Measurements from ENCODE around the gene SPATA18. TPM values are rescaled to one million over a fixed set of nuclear protein-coding genes. Genes with fewer than 3 reads are reported as not detected.

SPATA18 gene
- polyA plus RNA-seq, 1 donor from 2014 or later: 0.09 TPM

DNA sequence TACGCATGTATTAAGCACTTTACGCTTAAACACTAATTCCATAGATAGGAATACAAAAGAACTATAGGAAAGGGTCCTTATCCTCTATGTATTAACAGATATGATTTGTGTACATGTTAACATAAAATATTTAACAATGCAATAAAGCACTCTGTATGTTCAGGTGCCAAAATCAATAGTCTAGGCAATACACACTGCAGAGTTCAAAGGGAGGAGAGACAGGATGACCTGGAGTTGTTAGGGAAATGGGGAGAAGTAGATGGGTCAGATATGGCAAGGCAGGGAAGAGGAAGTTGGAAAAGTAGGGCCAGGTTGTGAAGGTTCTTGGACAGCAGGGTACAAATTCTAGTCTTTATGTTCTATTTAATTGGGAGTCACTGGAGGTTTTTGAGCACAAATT, 15.9 kb upstream of the SPATA18 start:
- H3K79me2 ChIP-seq (replicated peaks; ENCODE audit: insufficient read depth, low read length): peaks cover 43% of the 10 kb centered on the region
- no peaks in the 10 kb centered on the region for H3K27me3 ChIP-seq (ENCODE audit: insufficient read depth, low read depth, low read length)
- TF ChIP-seq EZH2 (IDR thresholded peaks at IDR 0.05; ENCODE audit: borderline replicate concordance, insufficient read depth, low read length, poor library complexity, severe bottlenecking) (no peak), SMC3 (conservative IDR thresholded peaks at IDR 0.05; ENCODE audit: poor library complexity) (no peak), TAF1 (IDR thresholded peaks at IDR 0.05; ENCODE audit: low read depth) (no peak)
- no peak overlapping the region for H3K4me2 ChIP-seq (ENCODE audit: low read length)
- no peak overlapping the region for H3K9ac ChIP-seq (ENCODE audit: low read length)
- H3K27ac ChIP-seq (ENCODE audit: low read length): no peak overlapping the region
- H3K36me3 ChIP-seq (ENCODE audit: insufficient read depth, low read length): peaks cover 10% of the 10 kb centered on the region
- H3K9me2 ChIP-seq (ENCODE audit: insufficient read depth, low read length): no peaks in the 10 kb centered on the region
- H4K20me1 ChIP-seq (ENCODE audit: insufficient read depth): no peaks in the 10 kb centered on the region
- no peaks in the 10 kb centered on the region for H3F3A ChIP-seq (ENCODE audit: insufficient read depth, low read length, poor library complexity, severe bottlenecking)
- no peaks in the 10 kb centered on the region for H3K9me3 ChIP-seq (ENCODE audit: low read length)
- H2AFZ ChIP-seq (ENCODE audit: low read depth, low read length): no peak overlapping the region
- H3K4me3 ChIP-seq (ENCODE audit: low read length): no peak overlapping the region

GRCh38 chr4:52036886-52037530, 14.1 kb upstream of the SPATA18 start:
- TF ChIP-seq RAD21 (conservative IDR thresholded peaks at IDR 0.05): no peak
- TF ChIP-seq POLR2AphosphoS5 (IDR thresholded peaks at IDR 0.05): no peak
- TF ChIP-seq MXI1 (conservative IDR thresholded peaks at IDR 0.05; ENCODE audit: poor library complexity, severe bottlenecking): no peak
- no peak for TF ChIP-seq EZH2 (IDR thresholded peaks at IDR 0.05; ENCODE audit: borderline replicate concordance, insufficient read depth, low read length, poor library complexity, severe bottlenecking)
- TF ChIP-seq SMC3 (conservative IDR thresholded peaks at IDR 0.05; ENCODE audit: poor library complexity): no peak
- no peak for TF ChIP-seq EP300 (conservative IDR thresholded peaks at IDR 0.05; ENCODE audit: poor library complexity, severe bottlenecking)
- TF ChIP-seq, protein P1, sequence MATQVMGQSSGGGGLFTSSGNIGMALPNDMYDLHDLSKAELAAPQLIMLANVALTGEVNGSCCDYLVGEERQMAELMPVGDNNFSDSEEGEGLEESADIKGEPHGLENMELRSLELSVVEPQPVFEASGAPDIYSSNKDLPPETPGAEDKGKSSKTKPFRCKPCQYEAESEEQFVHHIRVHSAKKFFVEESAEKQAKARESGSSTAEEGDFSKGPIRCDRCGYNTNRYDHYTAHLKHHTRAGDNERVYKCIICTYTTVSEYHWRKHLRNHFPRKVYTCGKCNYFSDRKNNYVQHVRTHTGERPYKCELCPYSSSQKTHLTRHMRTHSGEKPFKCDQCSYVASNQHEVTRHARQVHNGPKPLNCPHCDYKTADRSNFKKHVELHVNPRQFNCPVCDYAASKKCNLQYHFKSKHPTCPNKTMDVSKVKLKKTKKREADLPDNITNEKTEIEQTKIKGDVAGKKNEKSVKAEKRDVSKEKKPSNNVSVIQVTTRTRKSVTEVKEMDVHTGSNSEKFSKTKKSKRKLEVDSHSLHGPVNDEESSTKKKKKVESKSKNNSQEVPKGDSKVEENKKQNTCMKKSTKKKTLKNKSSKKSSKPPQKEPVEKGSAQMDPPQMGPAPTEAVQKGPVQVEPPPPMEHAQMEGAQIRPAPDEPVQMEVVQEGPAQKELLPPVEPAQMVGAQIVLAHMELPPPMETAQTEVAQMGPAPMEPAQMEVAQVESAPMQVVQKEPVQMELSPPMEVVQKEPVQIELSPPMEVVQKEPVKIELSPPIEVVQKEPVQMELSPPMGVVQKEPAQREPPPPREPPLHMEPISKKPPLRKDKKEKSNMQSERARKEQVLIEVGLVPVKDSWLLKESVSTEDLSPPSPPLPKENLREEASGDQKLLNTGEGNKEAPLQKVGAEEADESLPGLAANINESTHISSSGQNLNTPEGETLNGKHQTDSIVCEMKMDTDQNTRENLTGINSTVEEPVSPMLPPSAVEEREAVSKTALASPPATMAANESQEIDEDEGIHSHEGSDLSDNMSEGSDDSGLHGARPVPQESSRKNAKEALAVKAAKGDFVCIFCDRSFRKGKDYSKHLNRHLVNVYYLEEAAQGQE (IDR thresholded peaks at IDR 0.05; ENCODE audit: borderline replicate concordance): no peak
- no peak for TF ChIP-seq TAF1 (IDR thresholded peaks at IDR 0.05; ENCODE audit: low read depth)
- no peak for TF ChIP-seq CTCF (IDR thresholded peaks at IDR 0.05; ENCODE audit: poor library complexity, severe bottlenecking)
- H3K36me3 ChIP-seq (ENCODE audit: insufficient read depth, low read length): no peaks in the 10 kb centered on the region
- H3K79me2 ChIP-seq (replicated peaks; ENCODE audit: insufficient read depth, low read length): peaks cover 43% of the 10 kb centered on the region
- H3K27me3 ChIP-seq (ENCODE audit: insufficient read depth, low read depth, low read length): no peaks in the 10 kb centered on the region
- peak overlapping the region; percentile 70 for H2AFZ ChIP-seq (ENCODE audit: low read depth, low read length)
- peak overlapping the region; percentile 80 for H3K4me3 ChIP-seq (ENCODE audit: low read length)
- H3K4me2 ChIP-seq (ENCODE audit: low read length): peak overlapping the region; percentile 81
- no peaks in the 10 kb centered on the region for H3K9me3 ChIP-seq (ENCODE audit: low read length)
- H3K27ac ChIP-seq (ENCODE audit: low read length): peak overlapping the region; percentile 71
- H4K20me1 ChIP-seq (ENCODE audit: insufficient read depth): no peaks in the 10 kb centered on the region
- peak overlapping the region; percentile 84 for H3K9ac ChIP-seq (ENCODE audit: low read length)
- H3F3A ChIP-seq (ENCODE audit: insufficient read depth, low read length, poor library complexity, severe bottlenecking): no peaks in the 10 kb centered on the region
- H3K9me2 ChIP-seq (ENCODE audit: insufficient read depth, low read length): no peaks in the 10 kb centered on the region

All from neural cell (in vitro differentiated cells).